NCI-H526 treated with DMSO at 0.1 percent for 48 hours (cell line): ENCODE measurements around the gene EPN3.

Source experiments
- DNase-seq: peaks from one replicate; lab custom pipeline; 2025; lab: John Stamatoyannopoulos, UW

Gene EPN3

GRCh38 chr17:50532452-50533024 is at the start of gene EPN3:
Gene EPN3 (plus strand): TSS chr17:50532735. CDS start chr17:50536557, 3,822 bp downstream.
- DNase-seq, result peak; percentile 64

GRCh38 chr17:50483266-50483665 is 49.3 kb upstream of the EPN3 start:
- no peak for DNase-seq

GRCh38 chr17:50484386-50485155 is 48.0 kb upstream of the EPN3 start:
- DNase-seq, result no peak

GRCh38 chr17:50487213-50488096 is 45.1 kb upstream of the EPN3 start:
- no peak for DNase-seq

- DNase-seq, result no peak
Observed at GRCh38 chr17:50488880-50489279, 43.7 kb upstream of the EPN3 start.

GRCh38 chr17:50491505-50491904 is 41.0 kb upstream of the EPN3 start:
- no peak for DNase-seq

- DNase-seq, result no peak
Observed at GRCh38 chr17:50492214-50492613, 40.3 kb upstream of the EPN3 start.

GRCh38 chr17:50493744-50494143 is 38.8 kb upstream of the EPN3 start:
- no peak for DNase-seq

- DNase-seq, result no peak
Observed at GRCh38 chr17:50495217-50495823, 37.2 kb upstream of the EPN3 start.

- DNase-seq, result no peak
Observed at GRCh38 chr17:50495918-50496317, 36.6 kb upstream of the EPN3 start.

- DNase-seq, result no peak
Observed at GRCh38 chr17:50498021-50498874, 34.3 kb upstream of the EPN3 start.

GRCh38 chr17:50499270-50499669 is 33.3 kb upstream of the EPN3 start:
- no peak for DNase-seq

- no peak for DNase-seq
Observed at GRCh38 chr17:50499721-50500120, 32.8 kb upstream of the EPN3 start.

- peak; percentile 20 for DNase-seq
Observed at GRCh38 chr17:50501054-50501453, 31.5 kb upstream of the EPN3 start.

- no peak for DNase-seq
Observed at GRCh38 chr17:50502301-50502990, 30.1 kb upstream of the EPN3 start.

GRCh38 chr17:50505591-50506130 is 26.9 kb upstream of the EPN3 start:
- no peak for DNase-seq

- no peak for DNase-seq
Observed at GRCh38 chr17:50506298-50506697, 26.2 kb upstream of the EPN3 start.

- no peak for DNase-seq
Observed at GRCh38 chr17:50507871-50508572, 24.5 kb upstream of the EPN3 start, which contains the start of gene MYCBPAP. Gene MYCBPAP (plus strand): TSS chr17:50508439. CDS start chr17:50508675, 236 bp downstream.

- DNase-seq, result peak; percentile 41
Observed at GRCh38 chr17:50508573-50509460, 23.7 kb upstream of the EPN3 start.
